Activated CD4-positive, alpha-beta T cell treated with anti-CD3 and anti-CD28 coated beads for 1 hour (primary cell): ENCODE data around the gene LEMD3.

ENCODE experiments used
- DNase-seq: peaks from one replicate; pipeline ENCODE4 v3.0.0-alpha.2; 2020

The LEMD3 gene

GRCh38 chr12:65170209-65170881, 962 bp downstream of the LEMD3 start:
- peak; percentile 37 for DNase-seq

GRCh38 chr12:65171073-65171472, 1.7 kb downstream of the LEMD3 start:
- DNase-seq: no peak

- no peak for DNase-seq
Measured at GRCh38 chr12:65171870-65172269, 2.5 kb downstream of the LEMD3 start.

- DNase-seq: no peak
Measured at GRCh38 chr12:65175385-65175784, 6.0 kb downstream of the LEMD3 start.

- no peak for DNase-seq
Measured at GRCh38 chr12:65182012-65182739, 12.8 kb downstream of the LEMD3 start.

- no peak for DNase-seq
Measured at GRCh38 chr12:65184176-65184857, 14.9 kb downstream of the LEMD3 start.

GRCh38 chr12:65184858-65185229, 15.5 kb downstream of the LEMD3 start:
- no peak for DNase-seq

- DNase-seq: no peak
Measured at GRCh38 chr12:65187665-65188064, 18.3 kb downstream of the LEMD3 start.

GRCh38 chr12:65188179-65188701, 18.9 kb downstream of the LEMD3 start:
- no peak for DNase-seq

- no peak for DNase-seq
Measured at GRCh38 chr12:65189028-65189718, 19.8 kb downstream of the LEMD3 start.

GRCh38 chr12:65192963-65193516, 23.7 kb downstream of the LEMD3 start:
- DNase-seq: no peak

- DNase-seq: no peak
Measured at GRCh38 chr12:65194949-65195348, 25.6 kb downstream of the LEMD3 start.

GRCh38 chr12:65195387-65196055, 26.1 kb downstream of the LEMD3 start:
- no peak for DNase-seq

- DNase-seq: no peak
Measured at GRCh38 chr12:65196762-65197567, 27.6 kb downstream of the LEMD3 start.

GRCh38 chr12:65199604-65200003, 30.2 kb downstream of the LEMD3 start:
- DNase-seq: no peak

- no peak for DNase-seq
Measured at GRCh38 chr12:65200007-65200665, 30.8 kb downstream of the LEMD3 start.

GRCh38 chr12:65203376-65203775, 34.0 kb downstream of the LEMD3 start:
- no peak for DNase-seq

- no peak for DNase-seq
Measured at GRCh38 chr12:65204886-65205525, 35.6 kb downstream of the LEMD3 start.

GRCh38 chr12:65205886-65206285, 36.5 kb downstream of the LEMD3 start:
- DNase-seq: no peak

- no peak for DNase-seq
Measured at GRCh38 chr12:65208125-65208524, 38.7 kb downstream of the LEMD3 start.
